Activated CD4-positive, alpha-beta T cell treated with anti-CD3 and anti-CD28 coated beads, Interleukin-2, amount 50 U/mL, for 1 hour (primary cell): ENCODE data around the gene ATP10B.

Source experiments
- DNase-seq: peaks from one replicate; pipeline ENCODE4 v3.0.0-alpha.2; 2020

ATP10B gene

GRCh38 chr5:160672521-160672920 is 179.5 kb downstream of the ATP10B start:
- no peak for DNase-seq

GRCh38 chr5:160668356-160668755 is 183.7 kb downstream of the ATP10B start:
- no peak for DNase-seq

- DNase-seq, result no peak
Observed at GRCh38 chr5:160667160-160667559, 184.9 kb downstream of the ATP10B start.

GRCh38 chr5:160665460-160665859 is 186.6 kb downstream of the ATP10B start:
- no peak for DNase-seq

- DNase-seq, result no peak
Observed at GRCh38 chr5:160660132-160660531, 191.9 kb downstream of the ATP10B start.

- no peak for DNase-seq
Observed at GRCh38 chr5:160657622-160658458, 194.2 kb downstream of the ATP10B start.

- DNase-seq, result no peak
Observed at GRCh38 chr5:160657068-160657507, 194.9 kb downstream of the ATP10B start.

GRCh38 chr5:160655717-160656116 is 196.3 kb downstream of the ATP10B start:
- no peak for DNase-seq

- DNase-seq, result no peak
Observed at GRCh38 chr5:160651692-160652645, 200.0 kb downstream of the ATP10B start.

- DNase-seq, result no peak
Observed at GRCh38 chr5:160649304-160649703, 202.7 kb downstream of the ATP10B start.

GRCh38 chr5:160646033-160646432 is 206.0 kb downstream of the ATP10B start:
- no peak for DNase-seq

GRCh38 chr5:160643616-160644240 is 208.3 kb downstream of the ATP10B start:
- no peak for DNase-seq

- DNase-seq, result no peak
Observed at GRCh38 chr5:160641405-160641804, 210.6 kb downstream of the ATP10B start.

GRCh38 chr5:160640406-160640805 is 211.6 kb downstream of the ATP10B start:
- no peak for DNase-seq

GRCh38 chr5:160638161-160638742 is 213.8 kb downstream of the ATP10B start:
- DNase-seq, result no peak

GRCh38 chr5:160637357-160638090 is 214.5 kb downstream of the ATP10B start:
- DNase-seq, result no peak

- DNase-seq, result no peak
Observed at GRCh38 chr5:160635663-160636062, 216.3 kb downstream of the ATP10B start.

GRCh38 chr5:160635046-160635445 is 217.0 kb downstream of the ATP10B start:
- no peak for DNase-seq

- DNase-seq, result no peak
Observed at GRCh38 chr5:160629003-160629402, 223.0 kb downstream of the ATP10B start.

GRCh38 chr5:160628619-160628968 is 223.4 kb downstream of the ATP10B start:
- no peak for DNase-seq

GRCh38 chr5:160627921-160628618 is 223.9 kb downstream of the ATP10B start:
- DNase-seq, result no peak

GRCh38 chr5:160626322-160626721 is 225.7 kb downstream of the ATP10B start:
- no peak for DNase-seq
